Loucy (cell line): ENCODE data around the gene PUM1.

Source experiments
- CTCF ChIP-seq: fragments of 200-600 bp; sonication (generic); conservative IDR thresholded peaks from 2 replicates; pipeline ENCODE4 v1.5.1; 2014; ENCODE audit warnings: mild to moderate bottlenecking, antibody characterized with exemption, low read length
- EZH2phosphoT487 ChIP-seq: fragments of 200-600 bp; IDR thresholded peaks from 2 replicates; pipeline ENCODE4 v1.6.1; 2018; ENCODE audit warnings: antibody characterized with exemption, mild to moderate bottlenecking, moderate library complexity, borderline replicate concordance

- TF ChIP-seq CTCF = no peak
- no peak for TF ChIP-seq EZH2phosphoT487
Measured at GRCh38 chr1:30920827-30921226, 144.7 kb downstream of the PUM1 start.
